Karpas-422 (cell line): ENCODE results near the gene PSMA7. TPM values are rescaled to one million over a fixed set of nuclear protein-coding genes. Genes with fewer than 3 reads are reported as not detected.
"Not testable (repeated sequence)": the region's sequence is repeated elsewhere in the genome, so short reads cannot be mapped to it uniquely, and the experiment has no call there.

Source experiments
- DNase-seq: peaks from one replicate; pipeline ENCODE4 v3.0.0-alpha.2; 2015
- H2AFZ ChIP-seq: fragments of 200-600 bp; sonication (generic); 2 replicates; pipeline ENCODE4 v1.6.1; 2014; ENCODE audit warnings: antibody characterized with exemption, low read length, mixed read lengths
- H3K27ac ChIP-seq: fragments of 200-600 bp; sonication (generic); 2 replicates; pipeline ENCODE4 v1.5.1; 2014; ENCODE audit warnings: mild to moderate bottlenecking, low read length, moderate library complexity
- H3K27me3 ChIP-seq: fragments of 200-600 bp; sonication (generic); 2 replicates; pipeline ENCODE4 v1.6.1; 2014; ENCODE audit warnings: low read length, mixed read lengths
- H3K36me3 ChIP-seq: fragments of 200-600 bp; sonication (generic); 2 replicates; pipeline ENCODE4 v1.6.1; 2014; ENCODE audit warnings: low read length, mixed read lengths; ENCODE audit not compliant: insufficient read depth
- H3K4me1 ChIP-seq: fragments of 200-600 bp; sonication (generic); 2 replicates; pipeline ENCODE4 v1.6.1; 2014; ENCODE audit warnings: mild to moderate bottlenecking, low read length, mixed read lengths
- H3K4me2 ChIP-seq: fragments of 200-600 bp; sonication (generic); 2 replicates; pipeline ENCODE4 v1.6.1; 2014; ENCODE audit warnings: low read length, low read depth, mild to moderate bottlenecking; ENCODE audit not compliant: poor library complexity, severe bottlenecking
- H3K4me3 ChIP-seq: fragments of 200-600 bp; sonication (generic); 2 replicates; pipeline ENCODE4 v1.5.1; 2014; ENCODE audit warnings: mild to moderate bottlenecking, antibody characterized with exemption, low read length, mixed read lengths
- H3K79me2 ChIP-seq: fragments of 200-600 bp; sonication (generic); 2 replicates; pipeline ENCODE4 v1.6.1; 2014; ENCODE audit warnings: mild to moderate bottlenecking, low read length, mixed read lengths
- H3K9ac ChIP-seq: fragments of 200-600 bp; sonication (generic); 2 replicates; pipeline ENCODE4 v1.6.0; 2014; ENCODE audit warnings: low read length
- H3K9me2 ChIP-seq: fragments of 200-600 bp; sonication (generic), shearing (Covaris generic); replicated peaks from 2 replicates; pipeline ENCODE4 v1.6.0; 2014; ENCODE audit warnings: mild to moderate bottlenecking, low read length, moderate library complexity; ENCODE audit not compliant: insufficient read depth
- H3K9me3 ChIP-seq: fragments of 300-700, 200-600 bp; sonication (generic); 2 replicates; pipeline ENCODE4 v1.6.1; 2014; ENCODE audit warnings: low read length, mixed read lengths
- H4K20me1 ChIP-seq: fragments of 200-600 bp; sonication (generic); 2 replicates; pipeline ENCODE4 v1.6.1; 2014; ENCODE audit warnings: mild to moderate bottlenecking, antibody characterized with exemption, low read length, low read depth; ENCODE audit not compliant: insufficient read depth
- total RNA-seq: library from RNA; depleted of rRNA; stranded (reverse); fragments of >200 nt; shearing (Covaris generic); gene quantifications from 2 replicates; pipeline ENCODE4 v1.2.3, GENCODE V29; 2014; ENCODE audit warnings: low replicate concordance

PSMA7 gene
- total RNA-seq, 1 experiment from 2014 or later = 181 TPM

- Histone ChIP-seq H3K79me2 (no peaks in the 10 kb centered on the region; the same call in 1 of the 2 replicates), H3K36me3 (no peaks in the 10 kb centered on the region; the same call in 1 of the 2 replicates), H3K9ac (no peak overlapping the region), H3K27me3 (no peaks in the 10 kb centered on the region), H3K9me2 (no peaks in the 10 kb centered on the region), H3K9me3 (no peaks in the 10 kb centered on the region; the same call in 1 of the 2 replicates), H3K4me3 (no peak overlapping the region), H3K27ac (no peak overlapping the region), H3K4me1 (peaks cover 36% of the 10 kb centered on the region), H4K20me1 (peaks cover 72% of the 10 kb centered on the region), H3K4me2 (no peak overlapping the region), H2AFZ (no peak overlapping the region)
- no peak for DNase-seq
These were observed 13.0 kb upstream of the PSMA7 start for GRCh38 chr20:62156254-62156556.

- no peak overlapping the region for H3K4me3 ChIP-seq
- no peak overlapping the region for H3K4me2 ChIP-seq
- peaks cover 36% of the 10 kb centered on the region for H3K4me1 ChIP-seq
- no peaks in the 10 kb centered on the region; the same call in 1 of the 2 replicates for H3K36me3 ChIP-seq
- no peaks in the 10 kb centered on the region for H3K9me2 ChIP-seq
- H3K27ac ChIP-seq = no peak overlapping the region
- no peaks in the 10 kb centered on the region; the same call in 1 of the 2 replicates for H3K79me2 ChIP-seq
- no peaks in the 10 kb centered on the region; the same call in 1 of the 2 replicates for H3K9me3 ChIP-seq
- no peak overlapping the region for H2AFZ ChIP-seq
- H3K9ac ChIP-seq = no peak overlapping the region
- DNase-seq = no peak
- H3K27me3 ChIP-seq = no peaks in the 10 kb centered on the region
- H4K20me1 ChIP-seq = peaks cover 72% of the 10 kb centered on the region
These were observed 12.4 kb upstream of the PSMA7 start for GRCh38 chr20:62155428-62156253.

GRCh38 chr20:62151835-62152364, 8.7 kb upstream of the PSMA7 start:
- Histone ChIP-seq H4K20me1 (peaks cover 70% of the 10 kb centered on the region), H3K4me3 (no peak overlapping the region), H3K9me2 (no peaks in the 10 kb centered on the region), H3K9ac (no peak overlapping the region), H3K27ac (no peak overlapping the region), H3K36me3 (no peaks in the 10 kb centered on the region; the same call in 1 of the 2 replicates), H3K79me2 (peaks cover 16% of the 10 kb centered on the region; the same call in 1 of the 2 replicates), H3K9me3 (no peaks in the 10 kb centered on the region; the same call in 1 of the 2 replicates), H3K4me1 (peaks cover 9% of the 10 kb centered on the region), H2AFZ (no peak overlapping the region), H3K4me2 (no peak overlapping the region), H3K27me3 (no peaks in the 10 kb centered on the region)
- no peak for DNase-seq

GRCh38 chr20:62151225-62151624, 8.0 kb upstream of the PSMA7 start:
- Histone ChIP-seq H3K27me3 (no peaks in the 10 kb centered on the region), H3K4me3 (no peak overlapping the region), H3K9me2 (no peaks in the 10 kb centered on the region), H3K9me3 (no peaks in the 10 kb centered on the region; the same call in 1 of the 2 replicates), H3K36me3 (no peaks in the 10 kb centered on the region; the same call in 1 of the 2 replicates), H2AFZ (no peak overlapping the region), H3K4me2 (no peak overlapping the region), H3K4me1 (peaks cover 2% of the 10 kb centered on the region), H3K27ac (no peak overlapping the region), H3K9ac (no peak overlapping the region), H4K20me1 (peaks cover 70% of the 10 kb centered on the region), H3K79me2 (peaks cover 20% of the 10 kb centered on the region; the same call in 1 of the 2 replicates)
- no peak for DNase-seq

- Histone ChIP-seq H2AFZ (no peak overlapping the region), H3K9me2 (no peaks in the 10 kb centered on the region), H3K4me1 (no peaks in the 10 kb centered on the region; the same call in 1 of the 2 replicates), H3K79me2 (peaks cover 29% of the 10 kb centered on the region), H4K20me1 (peaks cover 70% of the 10 kb centered on the region), H3K9ac (no peak overlapping the region), H3K4me3 (no peak overlapping the region), H3K36me3 (peaks cover 3% of the 10 kb centered on the region; the same call in 1 of the 2 replicates), H3K27ac (no peak overlapping the region), H3K9me3 (no peaks in the 10 kb centered on the region; the same call in 1 of the 2 replicates), H3K4me2 (no peak overlapping the region), H3K27me3 (no peaks in the 10 kb centered on the region)
- DNase-seq = no peak
These were observed 7.0 kb upstream of the PSMA7 start for GRCh38 chr20:62150310-62150575.

GRCh38 chr20:62149532-62150309, 6.5 kb upstream of the PSMA7 start:
- H3K9me2 ChIP-seq = no peaks in the 10 kb centered on the region
- no peaks in the 10 kb centered on the region; the same call in 1 of the 2 replicates for H3K9me3 ChIP-seq
- no peak overlapping the region for H3K4me2 ChIP-seq
- peaks cover 3% of the 10 kb centered on the region; the same call in 1 of the 2 replicates for H3K36me3 ChIP-seq
- H2AFZ ChIP-seq = no peak overlapping the region
- H3K4me1 ChIP-seq = peaks cover 5% of the 10 kb centered on the region
- H3K27me3 ChIP-seq = no peaks in the 10 kb centered on the region
- no peak for DNase-seq
- H3K27ac ChIP-seq = no peak overlapping the region
- peaks cover 70% of the 10 kb centered on the region for H4K20me1 ChIP-seq
- no peak overlapping the region for H3K4me3 ChIP-seq
- H3K9ac ChIP-seq = no peak overlapping the region
- peaks cover 35% of the 10 kb centered on the region for H3K79me2 ChIP-seq

- peaks cover 10% of the 10 kb centered on the region for H3K4me1 ChIP-seq
- H3K4me3 ChIP-seq = no peak overlapping the region
- H3K9me3 ChIP-seq = no peaks in the 10 kb centered on the region; the same call in 1 of the 2 replicates
- H3K27me3 ChIP-seq = no peaks in the 10 kb centered on the region
- H3K79me2 ChIP-seq = peaks cover 38% of the 10 kb centered on the region
- no peak for DNase-seq
- H3K9me2 ChIP-seq = no peaks in the 10 kb centered on the region
- H3K36me3 ChIP-seq = peaks cover 3% of the 10 kb centered on the region; the same call in 1 of the 2 replicates
- no peak overlapping the region for H3K4me2 ChIP-seq
- no peak overlapping the region for H2AFZ ChIP-seq
- H3K27ac ChIP-seq = no peak overlapping the region
- peaks cover 68% of the 10 kb centered on the region for H4K20me1 ChIP-seq
- H3K9ac ChIP-seq = no peak overlapping the region
These were observed 5.7 kb upstream of the PSMA7 start for GRCh38 chr20:62148908-62149314.

GRCh38 chr20:62148383-62148782, 5.2 kb upstream of the PSMA7 start:
- H3K36me3 ChIP-seq, H3K4me3 ChIP-seq, H3K9ac ChIP-seq, H3K9me3 ChIP-seq, DNase-seq, H3K27me3 ChIP-seq, H3K9me2 ChIP-seq, H2AFZ ChIP-seq, H3K4me2 ChIP-seq, H3K27ac ChIP-seq: not testable (repeated sequence)
- peaks cover 38% of the 10 kb centered on the region for H3K79me2 ChIP-seq
- peaks cover 64% of the 10 kb centered on the region for H4K20me1 ChIP-seq
- H3K4me1 ChIP-seq = peaks cover 10% of the 10 kb centered on the region
